ENCODE results near the gene PAQR5.

The PAQR5 gene

DNA sequence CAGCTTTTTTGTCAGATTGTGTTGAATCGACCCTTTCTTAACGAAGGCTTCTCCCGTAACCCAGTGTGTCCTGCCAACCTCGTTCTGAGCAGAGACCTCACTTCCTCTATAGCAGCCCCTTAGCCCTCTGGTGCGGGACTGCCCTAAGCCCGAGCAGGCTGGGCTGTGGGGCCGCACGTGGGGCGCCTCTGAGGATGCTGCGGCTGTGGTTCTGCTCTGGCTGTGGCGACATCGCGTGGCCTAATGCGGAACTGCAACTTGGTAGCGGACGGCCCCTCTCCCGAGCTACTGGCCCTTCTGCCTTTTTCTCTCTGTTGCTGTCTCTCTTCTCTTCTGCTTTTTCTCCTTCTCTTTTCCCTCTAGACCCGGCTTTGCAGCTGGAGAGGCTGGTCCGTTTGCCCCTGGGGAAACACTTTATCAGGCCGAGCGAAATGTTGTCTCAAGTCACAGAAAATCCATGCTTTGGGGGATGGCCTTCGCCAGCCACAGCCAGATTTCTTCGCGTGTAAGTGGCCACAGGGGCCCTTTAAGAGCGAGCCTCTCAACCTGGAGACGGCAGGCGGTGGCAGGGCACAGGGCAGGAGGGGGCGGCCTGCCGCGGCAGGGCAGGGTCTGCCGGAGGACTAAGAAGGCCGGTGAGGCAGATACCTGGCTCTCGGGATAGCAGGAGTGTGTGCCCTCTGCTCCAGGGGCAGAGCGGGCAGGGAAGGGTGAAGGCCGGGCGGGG is 96.0 kb downstream of the PAQR5 start:
- peak; percentile 66 for DNase-seq

DNA sequence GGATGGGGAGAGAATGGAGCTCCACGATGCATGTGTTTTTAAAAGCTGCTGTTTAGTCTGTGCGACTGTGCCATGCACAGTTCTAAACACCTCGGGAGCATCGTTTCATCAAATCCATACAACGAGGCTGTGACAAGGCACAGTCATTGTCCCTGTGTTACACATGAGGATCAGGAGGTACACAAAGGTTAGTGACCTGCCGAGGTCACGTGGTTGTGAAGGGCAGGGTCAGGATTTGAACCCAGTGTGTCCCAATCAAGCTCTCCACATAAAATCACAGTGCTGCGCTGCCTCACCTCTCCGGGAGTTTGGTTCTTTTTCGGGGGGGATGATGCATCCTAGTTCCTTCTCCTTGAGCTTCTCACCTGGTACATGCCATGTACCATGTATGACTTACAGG is 96.7 kb downstream of the PAQR5 start:
- no peak for DNase-seq

GRCh38 chr15:69395991-69396390 is 97.3 kb downstream of the PAQR5 start:
- DNase-seq = no peak

- no peak for DNase-seq
These were observed 99.8 kb downstream of the PAQR5 start for GRCh38 chr15:69398491-69398891.

- no peak for DNase-seq
These were observed 102.1 kb downstream of the PAQR5 start for GRCh38 chr15:69400850-69401249.

- no peak for DNase-seq
These were observed 104.1 kb downstream of the PAQR5 start for GRCh38 chr15:69402816-69403215.

DNA sequence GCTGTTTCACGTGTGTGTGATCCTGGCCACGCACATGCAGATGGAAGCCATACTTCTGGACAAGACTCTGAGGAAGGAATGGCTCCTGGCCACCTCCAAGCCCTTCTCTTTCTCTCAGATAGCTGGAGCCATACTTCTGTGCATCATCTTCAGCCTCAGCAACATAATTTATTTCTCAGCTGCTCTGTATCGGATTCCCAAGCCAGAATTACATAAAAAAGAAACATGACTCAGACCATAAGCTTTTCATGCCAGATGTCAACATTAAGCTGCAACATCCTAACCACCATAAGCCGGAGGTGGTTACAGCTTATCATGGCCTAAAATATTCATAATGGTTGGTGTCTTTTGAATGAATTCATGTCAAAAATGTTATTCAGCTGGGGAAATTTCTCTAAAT is 104.9 kb downstream of the PAQR5 start:
- DNase-seq = no peak

DNA sequence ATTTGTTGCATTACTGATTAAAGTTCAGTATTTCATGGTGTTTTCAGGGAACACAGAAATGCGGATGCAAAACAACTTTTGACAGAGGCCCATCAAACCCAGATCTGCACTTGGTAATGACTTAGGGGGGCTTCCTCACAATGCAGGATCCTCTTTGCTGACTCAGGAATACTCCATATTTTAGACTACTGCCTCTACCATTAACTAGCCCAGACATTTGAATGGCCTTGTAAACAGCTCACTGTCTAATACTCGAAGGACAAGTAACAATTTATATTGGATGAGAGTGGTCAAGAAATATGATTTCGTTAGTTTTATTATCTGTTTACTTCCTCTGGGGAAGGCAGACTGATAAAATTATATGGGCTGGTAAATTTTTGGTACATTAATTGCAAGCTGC is 106.4 kb downstream of the PAQR5 start:
- no peak for DNase-seq

- no peak for DNase-seq
These were observed 109.1 kb downstream of the PAQR5 start for GRCh38 chr15:69407719-69408400.

GRCh38 chr15:69408841-69409240 is 110.1 kb downstream of the PAQR5 start:
- DNase-seq = no peak

- peak; percentile 51 for DNase-seq
These were observed 111.6 kb downstream of the PAQR5 start for GRCh38 chr15:69410248-69410874.

DNA sequence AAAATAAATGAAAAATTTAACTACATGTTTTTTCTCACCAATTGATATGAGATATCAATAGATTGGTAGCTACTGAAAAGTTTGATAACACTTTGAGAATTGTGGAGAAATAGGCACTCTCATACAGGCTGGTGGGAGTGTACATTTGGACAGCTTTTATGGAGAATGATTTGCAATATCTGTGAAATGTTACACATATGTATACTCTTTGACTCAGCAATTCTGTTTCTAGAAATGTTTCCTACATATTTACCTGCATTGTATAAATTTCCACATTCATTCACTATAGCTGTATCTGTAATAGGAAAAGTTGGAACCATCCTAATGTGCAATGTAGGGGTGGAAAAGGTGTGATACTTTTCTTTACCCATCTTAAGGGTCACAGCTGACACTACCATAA is 113.6 kb downstream of the PAQR5 start:
- no peak for DNase-seq

- no peak for DNase-seq
These were observed 114.0 kb downstream of the PAQR5 start for GRCh38 chr15:69412701-69413100.

DNA sequence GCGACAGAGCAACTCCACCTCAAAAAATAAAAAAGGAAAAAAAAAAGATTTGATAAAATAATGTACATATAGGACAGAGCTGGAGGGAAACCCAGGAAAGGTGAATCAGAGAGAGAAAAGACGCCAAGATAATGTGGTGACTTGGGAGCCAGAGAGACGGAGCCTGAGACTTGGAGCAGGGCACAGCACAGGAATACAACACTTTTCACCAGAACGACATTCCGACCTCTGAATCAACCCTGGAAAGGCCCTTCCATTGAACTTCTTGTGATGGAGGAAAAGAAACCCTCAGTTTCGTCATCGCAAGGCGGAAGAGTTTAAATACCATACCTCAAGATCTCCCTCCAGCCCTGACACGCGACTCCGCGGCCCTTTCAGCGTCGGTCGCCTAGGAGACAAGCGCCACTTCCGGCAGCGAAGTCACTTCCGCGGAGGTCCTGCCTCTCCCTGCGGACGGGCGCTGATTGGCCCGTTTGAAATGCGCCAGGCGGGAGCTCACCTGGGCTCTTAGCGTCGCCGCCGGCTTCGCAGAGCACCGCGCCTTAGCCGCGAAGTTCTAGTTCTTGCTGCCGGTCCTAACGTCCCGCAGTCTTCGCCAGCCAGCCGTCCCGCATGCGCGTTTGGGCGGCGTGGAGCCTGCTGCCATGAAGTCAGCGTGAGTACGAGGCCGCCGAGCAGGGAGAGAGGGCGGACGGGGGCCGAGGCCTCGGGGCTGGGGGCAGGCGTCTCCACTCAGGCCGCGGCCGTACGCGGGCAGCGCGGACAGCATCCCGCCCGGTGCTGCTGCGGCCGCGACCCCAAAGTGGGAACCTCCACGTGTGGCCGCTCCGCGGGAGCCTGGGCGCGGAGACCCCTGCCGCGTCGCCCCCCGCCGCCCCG is 115.3 kb downstream of the PAQR5 start, which contains the start of gene KIF23:
KIF23 (plus strand) TSS at position 528 of the 879 bp plus-strand sequence; CDS start at position 645, 117 bp downstream.
- peak; percentile 93 for DNase-seq

DNA sequence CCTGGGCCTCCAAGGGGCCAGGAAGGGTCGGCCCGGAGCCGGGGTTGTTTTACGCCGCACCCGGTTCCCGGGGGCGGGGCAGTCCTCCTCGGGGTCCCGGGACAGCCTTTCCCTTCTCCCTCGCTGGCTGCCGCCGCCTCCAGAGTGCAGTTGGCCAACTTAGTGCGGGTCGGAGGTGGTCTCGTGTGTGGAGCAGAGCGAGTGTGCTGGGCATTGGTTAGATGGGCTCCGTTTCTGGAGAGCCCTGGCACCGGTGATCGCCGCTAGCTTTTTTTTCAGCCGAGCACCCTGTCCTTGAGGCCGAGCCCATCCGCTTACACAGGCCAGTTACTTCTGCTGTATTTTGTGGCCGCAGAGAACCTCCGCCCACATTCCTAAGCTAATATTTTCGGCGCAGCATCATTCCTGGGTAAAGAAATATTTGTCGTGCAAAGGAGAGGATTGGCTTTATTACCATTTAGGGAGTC is 116.0 kb downstream of the PAQR5 start:
- DNase-seq = no peak

- DNase-seq = no peak
These were observed 116.7 kb downstream of the PAQR5 start for GRCh38 chr15:69415381-69415780.

- no peak for DNase-seq
These were observed 118.9 kb downstream of the PAQR5 start for GRCh38 chr15:69417581-69417980.

DNA sequence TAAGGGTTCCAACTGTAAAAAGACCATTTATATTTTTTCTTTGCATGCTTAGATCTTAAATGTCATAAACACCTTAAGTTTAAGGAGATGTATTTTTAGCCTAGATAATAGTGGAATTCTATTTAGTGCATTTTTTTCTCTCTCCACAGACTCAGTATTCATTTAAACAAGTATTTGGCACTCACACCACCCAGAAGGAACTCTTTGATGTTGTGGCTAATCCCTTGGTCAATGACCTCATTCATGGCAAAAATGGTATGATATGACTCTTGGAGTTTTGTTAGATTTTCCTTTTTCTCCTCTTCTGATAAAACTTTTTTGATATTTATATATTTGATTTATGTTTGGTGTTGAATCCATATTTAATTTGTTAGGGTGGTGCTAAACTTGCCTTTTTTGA is 122.8 kb downstream of the PAQR5 start:
- no peak for DNase-seq

- DNase-seq = no peak
These were observed 123.7 kb downstream of the PAQR5 start for GRCh38 chr15:69422336-69422895.

DNA sequence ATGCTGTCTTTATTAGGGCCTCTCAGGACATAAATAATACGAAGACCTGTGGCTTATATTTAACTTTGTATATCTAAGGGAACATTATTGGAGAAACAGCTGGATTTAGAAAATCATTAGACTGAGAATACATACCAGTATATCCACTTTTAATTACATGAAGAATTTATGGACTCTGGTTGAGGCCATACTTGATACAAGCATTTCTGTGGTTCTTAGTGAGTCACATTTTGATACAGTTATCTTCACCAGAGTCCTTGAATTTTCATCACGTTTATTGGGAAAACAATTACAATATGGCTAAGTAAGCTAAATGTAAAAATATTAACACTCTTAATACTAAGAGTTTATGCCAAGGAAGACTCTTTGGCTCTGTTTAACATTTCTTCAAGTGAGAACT is 125.3 kb downstream of the PAQR5 start:
- DNase-seq = no peak

DNA sequence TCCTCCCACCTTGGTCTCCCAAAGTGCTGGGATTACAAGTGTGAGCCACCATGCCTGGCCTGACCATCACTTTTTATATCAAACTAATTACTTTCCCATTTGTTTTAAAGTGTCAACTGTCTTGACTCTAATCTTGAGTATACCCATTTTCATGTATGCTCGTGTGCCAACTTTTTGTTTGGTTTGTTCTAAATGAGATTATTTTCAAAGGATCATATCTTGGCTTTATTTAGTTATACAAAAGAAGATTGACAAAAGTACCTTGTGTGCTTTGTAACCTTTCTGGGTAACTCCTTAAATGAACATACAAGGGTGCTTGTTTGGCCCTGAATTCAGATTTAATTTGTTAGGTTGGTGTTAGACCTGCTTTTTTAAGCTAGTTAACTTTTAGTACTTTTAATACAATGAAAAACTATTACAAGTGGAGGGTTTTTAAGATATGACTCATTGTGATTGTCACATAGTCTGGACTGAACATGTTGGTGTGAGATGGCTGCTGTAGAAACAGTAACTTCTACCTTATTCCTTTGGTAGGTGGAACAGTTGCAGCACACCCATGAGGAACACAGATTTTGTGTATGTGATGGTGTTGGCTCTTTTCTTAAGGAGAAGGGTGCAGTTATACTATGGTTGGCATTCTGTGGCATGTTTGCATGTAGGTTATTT is 126.2 kb downstream of the PAQR5 start:
- DNase-seq = no peak

GRCh38 chr15:69433831-69434230 is 135.1 kb downstream of the PAQR5 start:
- no peak for DNase-seq

Measured in NCI-H1436 (cell line).